Measurements from ENCODE around the gene CCNO.

Gene CCNO

GRCh38 chr5:55191165-55191564, 42.2 kb downstream of the CCNO start:
- Histone ChIP-seq H3K36me3 (no peaks in the 10 kb centered on the region), H3K4me1 (ENCODE audit: control insufficient read depth in 1 of 2, insufficient read depth in 1 of 2, low read depth in 1 of 2, low read length in 1 of 2) (no peaks in the 10 kb centered on the region), H3K4me3 (ENCODE audit: low read depth in 1 of 2, low read length in 1 of 2) (no peak overlapping the region), H3K9me3 (no peaks in the 10 kb centered on the region), H3K27ac (no peak overlapping the region), H3K27me3 (peaks cover 100% of the 10 kb centered on the region)
- TF ChIP-seq CTCF (IDR thresholded peaks at IDR 0.05) = no peak

GRCh38 chr5:55188656-55189540, 44.5 kb downstream of the CCNO start:
- peaks cover 100% of the 10 kb centered on the region for H3K27me3 ChIP-seq
- H3K27ac ChIP-seq = no peak overlapping the region
- H3K4me1 ChIP-seq (ENCODE audit: control insufficient read depth in 1 of 2, insufficient read depth in 1 of 2, low read depth in 1 of 2, low read length in 1 of 2) = no peaks in the 10 kb centered on the region
- no peaks in the 10 kb centered on the region for H3K9me3 ChIP-seq
- H3K4me3 ChIP-seq (ENCODE audit: low read depth in 1 of 2, low read length in 1 of 2) = no peak overlapping the region
- no peak for TF ChIP-seq CTCF (IDR thresholded peaks at IDR 0.05)
- no peaks in the 10 kb centered on the region for H3K36me3 ChIP-seq

GRCh38 chr5:55187370-55187769, 46.0 kb downstream of the CCNO start:
- no peak overlapping the region for H3K4me3 ChIP-seq (ENCODE audit: low read depth in 1 of 2, low read length in 1 of 2)
- H3K27ac ChIP-seq = no peak overlapping the region
- peaks cover 100% of the 10 kb centered on the region for H3K27me3 ChIP-seq
- no peak for TF ChIP-seq CTCF (IDR thresholded peaks at IDR 0.05)
- H3K36me3 ChIP-seq = no peaks in the 10 kb centered on the region
- H3K4me1 ChIP-seq (ENCODE audit: control insufficient read depth in 1 of 2, insufficient read depth in 1 of 2, low read depth in 1 of 2, low read length in 1 of 2) = no peaks in the 10 kb centered on the region
- H3K9me3 ChIP-seq = no peaks in the 10 kb centered on the region
